Hematopoietic multipotent progenitor cell treated with erythropoietin and hydrocortisone succinate and interleukin-3 and kit ligand, for 15 days (in vitro differentiated cells): ENCODE results near the gene SLC7A6.

Source experiments
- DNase-seq: peaks from one replicate; pipeline ENCODE4 v3.0.0-alpha.2; 2015; ENCODE audit warnings: low spot score

The SLC7A6 gene

GRCh38 chr16:68306633-68307032, 42.3 kb downstream of the SLC7A6 start:
- DNase-seq, result no peak

- no peak for DNase-seq
Measured at GRCh38 chr16:68309799-68310198, 45.5 kb downstream of the SLC7A6 start.

GRCh38 chr16:68310437-68310773, 46.1 kb downstream of the SLC7A6 start:
- no peak for DNase-seq

DNA sequence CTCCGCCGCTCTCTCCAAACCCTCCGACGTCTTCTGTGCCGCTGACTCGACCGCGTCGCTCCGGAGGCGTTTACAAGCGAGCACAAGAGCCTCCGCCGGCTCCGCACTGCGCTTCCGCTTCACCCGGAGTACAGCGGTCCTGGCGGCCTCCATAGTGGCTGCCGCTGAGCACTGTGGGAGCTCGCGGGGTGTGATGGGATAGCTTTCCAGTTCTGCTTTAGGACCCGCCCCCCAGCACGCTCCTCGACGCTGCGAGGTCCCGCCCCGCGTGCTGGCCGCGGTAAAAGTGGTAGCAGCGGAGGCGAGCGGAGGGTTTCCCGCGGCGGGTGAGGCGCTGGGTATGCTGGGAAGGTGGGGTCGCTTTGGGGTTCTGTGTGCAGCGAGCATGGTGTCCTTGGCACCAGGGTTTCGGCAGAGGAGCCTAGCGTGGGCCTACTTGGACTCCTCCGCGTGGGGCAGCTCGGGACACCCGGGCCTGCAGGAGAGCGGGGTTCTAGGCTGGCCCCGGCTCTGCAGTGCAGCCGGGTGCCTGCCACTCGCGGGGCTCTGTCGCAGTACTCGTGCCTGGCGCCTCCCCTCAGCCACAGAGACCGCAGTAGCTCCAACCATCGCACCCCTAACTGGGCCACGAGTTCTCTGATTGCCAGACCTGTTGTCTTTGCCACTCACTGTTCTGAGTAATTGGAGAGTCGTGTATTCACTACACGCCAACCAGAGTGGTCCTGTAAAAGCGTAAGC, 46.6 kb downstream of the SLC7A6 start, which contains the start of the genes PRMT7 and SLC7A6OS:
TSS of gene PRMT7 (plus strand) at position 246 of the 738 bp plus-strand sequence. CDS start 4,961 bp downstream, outside the sequence.
TSS of gene SLC7A6OS (minus strand) at position 173 of the 738 bp plus-strand sequence. CDS start at position 153, 20 bp downstream.
- DNase-seq, result peak; percentile 92

- no peak for DNase-seq
Measured at GRCh38 chr16:68313116-68313515, 48.8 kb downstream of the SLC7A6 start.

DNA sequence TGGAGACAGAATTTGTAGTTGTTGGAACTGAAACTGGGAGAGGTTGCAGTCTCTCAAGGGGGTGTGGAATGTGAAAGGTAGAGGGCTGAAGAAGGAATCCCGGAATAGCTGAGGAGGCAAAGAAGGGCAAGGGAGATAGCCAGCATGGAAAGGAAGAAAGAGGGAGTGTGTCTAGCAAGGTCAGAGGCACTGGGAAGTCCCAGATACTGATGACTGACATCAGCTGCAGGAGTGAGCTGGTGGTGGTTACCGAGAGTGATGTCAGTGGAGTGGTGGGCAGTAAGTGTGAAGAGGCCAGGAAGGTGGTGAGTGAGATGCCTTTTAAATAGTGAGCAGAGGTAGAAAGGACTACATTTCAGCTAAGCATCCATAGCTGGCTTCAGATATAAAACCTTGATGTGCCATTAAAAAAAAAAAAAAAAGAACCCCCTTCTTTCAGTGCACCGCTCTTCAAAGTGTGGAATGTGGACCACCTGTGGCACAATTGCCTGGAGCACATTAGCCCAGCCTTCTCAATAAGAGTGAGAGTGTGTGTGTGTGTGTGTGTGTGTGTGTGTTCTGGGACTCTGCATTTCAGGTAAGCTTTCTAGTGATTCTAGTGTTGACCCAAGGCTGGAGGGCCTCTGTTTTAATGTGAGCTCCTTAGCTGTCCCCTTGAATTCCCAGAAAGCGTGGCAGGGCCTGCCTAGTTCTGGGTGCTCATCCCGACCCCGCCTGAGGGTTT, 55.0 kb downstream of the SLC7A6 start:
- no peak for DNase-seq

DNA sequence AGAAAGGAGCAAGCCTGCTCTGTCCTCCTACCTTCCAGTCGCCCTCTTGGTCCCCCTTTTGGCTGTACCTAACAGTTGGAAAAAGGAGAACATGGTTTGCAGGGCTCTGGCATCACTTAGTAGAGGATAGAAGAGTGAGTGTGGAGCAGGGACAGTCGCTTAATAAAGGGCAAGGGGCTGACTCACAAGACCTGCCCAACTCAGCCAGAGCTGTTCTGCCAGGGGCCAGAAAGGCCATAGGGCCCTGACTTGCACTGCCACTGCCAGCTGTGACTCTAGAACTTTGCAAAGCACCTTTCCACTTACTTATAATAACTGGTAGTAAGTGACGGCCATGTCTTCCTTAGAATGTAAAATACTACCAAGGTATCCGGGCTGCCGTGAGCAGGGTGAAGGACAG, 60.0 kb downstream of the SLC7A6 start:
- DNase-seq, result no peak

GRCh38 chr16:68324780-68325357, 60.5 kb downstream of the SLC7A6 start:
- DNase-seq, result no peak

- peak; percentile 83 for DNase-seq
Measured at GRCh38 chr16:68328151-68328859, 64.0 kb downstream of the SLC7A6 start.

DNA sequence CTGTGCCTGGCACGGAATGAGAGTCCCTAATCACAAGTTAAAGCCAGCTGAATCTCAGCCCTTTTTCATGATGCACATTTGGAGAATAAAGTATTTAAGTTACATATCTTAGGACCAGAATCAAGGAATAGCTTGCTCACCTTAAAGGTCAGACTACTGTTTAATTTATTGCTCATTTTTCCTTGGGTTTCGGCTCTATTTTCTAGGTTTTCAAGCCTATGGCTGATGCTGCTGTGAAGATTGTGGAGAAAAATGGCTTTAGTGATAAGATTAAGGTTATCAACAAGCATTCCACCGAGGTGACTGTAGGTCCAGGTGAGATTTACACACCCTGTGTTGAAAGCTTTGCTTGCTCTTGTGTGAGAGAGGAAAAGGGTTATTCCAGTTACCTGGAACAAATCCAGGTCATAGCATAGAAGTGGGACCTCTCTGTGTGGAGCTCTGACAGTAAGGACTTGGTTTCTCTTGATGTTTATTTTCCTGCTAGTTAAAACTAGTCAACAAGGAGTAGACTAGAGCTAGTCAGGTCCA, 64.6 kb downstream of the SLC7A6 start:
- DNase-seq, result no peak

DNA sequence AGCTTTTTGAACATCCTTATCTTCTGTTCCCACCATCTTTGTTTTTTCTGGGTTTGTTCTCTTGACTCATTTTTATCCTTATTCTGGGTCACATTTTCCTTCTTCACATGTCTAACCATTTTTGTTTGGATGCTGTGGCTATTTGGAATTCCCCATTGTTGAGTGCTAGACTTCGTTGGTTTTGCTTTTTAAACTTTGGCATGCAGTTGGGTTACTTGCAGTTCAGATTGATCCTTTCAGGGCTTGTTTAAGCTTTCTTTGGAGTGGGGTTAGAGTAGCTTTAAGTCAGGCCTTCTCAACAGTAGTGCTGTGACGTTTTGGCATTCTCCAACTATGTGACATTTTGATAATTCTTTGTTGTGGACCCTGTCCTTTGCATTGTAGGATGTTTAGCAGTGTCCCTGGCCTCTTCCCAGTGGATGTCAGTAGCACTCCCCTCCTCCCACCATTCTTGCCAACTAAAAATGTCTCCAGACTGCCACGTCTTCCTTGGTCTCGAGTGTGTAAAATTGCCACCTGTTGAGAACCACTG, 67.6 kb downstream of the SLC7A6 start:
- DNase-seq, result no peak

DNA sequence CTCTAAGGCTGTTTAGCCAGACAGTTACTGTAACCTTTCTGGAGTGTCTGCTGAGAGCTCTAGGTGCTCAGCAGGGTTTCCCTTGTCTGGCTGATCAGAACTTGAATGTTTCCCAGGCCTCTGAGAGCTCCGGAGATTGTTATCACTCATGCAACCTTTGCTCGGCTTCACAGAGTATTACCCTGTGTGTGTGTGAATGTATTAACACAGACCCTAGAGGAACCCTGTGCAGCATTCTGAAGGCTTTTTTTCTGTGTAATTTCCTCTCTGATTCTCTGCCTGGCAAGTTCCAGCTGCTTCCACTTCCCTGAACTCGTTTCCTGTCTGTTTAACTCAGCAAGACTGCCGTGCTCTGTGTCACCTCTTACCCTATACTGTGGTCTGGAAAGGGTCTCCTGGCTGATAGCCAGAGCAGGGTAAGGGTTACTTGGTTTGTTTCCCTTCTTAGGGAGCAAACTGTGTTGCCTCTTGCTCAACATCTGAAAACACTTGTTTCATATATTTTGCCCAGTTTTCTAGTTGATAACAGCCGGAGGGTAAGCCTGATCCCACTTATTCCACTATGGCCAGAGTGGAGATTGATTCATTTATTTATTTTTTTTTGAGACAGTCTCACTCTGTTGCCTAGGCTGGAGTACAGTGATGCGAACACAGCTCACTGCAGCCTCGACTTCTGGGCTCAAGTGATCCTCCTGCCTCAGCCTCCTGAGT, 68.2 kb downstream of the SLC7A6 start:
- no peak for DNase-seq

GRCh38 chr16:68335175-68335574, 70.8 kb downstream of the SLC7A6 start:
- no peak for DNase-seq

GRCh38 chr16:68338326-68339119, 74.2 kb downstream of the SLC7A6 start:
- no peak for DNase-seq

GRCh38 chr16:68339214-68339613, 74.9 kb downstream of the SLC7A6 start:
- DNase-seq, result no peak

- no peak for DNase-seq
Measured at GRCh38 chr16:68342620-68343019, 78.3 kb downstream of the SLC7A6 start.

GRCh38 chr16:68343137-68343536, 78.8 kb downstream of the SLC7A6 start:
- no peak for DNase-seq

- DNase-seq, result no peak
Measured at GRCh38 chr16:68344252-68344651, 79.9 kb downstream of the SLC7A6 start.

GRCh38 chr16:68345351-68345810, 81.1 kb downstream of the SLC7A6 start:
- no peak for DNase-seq

DNA sequence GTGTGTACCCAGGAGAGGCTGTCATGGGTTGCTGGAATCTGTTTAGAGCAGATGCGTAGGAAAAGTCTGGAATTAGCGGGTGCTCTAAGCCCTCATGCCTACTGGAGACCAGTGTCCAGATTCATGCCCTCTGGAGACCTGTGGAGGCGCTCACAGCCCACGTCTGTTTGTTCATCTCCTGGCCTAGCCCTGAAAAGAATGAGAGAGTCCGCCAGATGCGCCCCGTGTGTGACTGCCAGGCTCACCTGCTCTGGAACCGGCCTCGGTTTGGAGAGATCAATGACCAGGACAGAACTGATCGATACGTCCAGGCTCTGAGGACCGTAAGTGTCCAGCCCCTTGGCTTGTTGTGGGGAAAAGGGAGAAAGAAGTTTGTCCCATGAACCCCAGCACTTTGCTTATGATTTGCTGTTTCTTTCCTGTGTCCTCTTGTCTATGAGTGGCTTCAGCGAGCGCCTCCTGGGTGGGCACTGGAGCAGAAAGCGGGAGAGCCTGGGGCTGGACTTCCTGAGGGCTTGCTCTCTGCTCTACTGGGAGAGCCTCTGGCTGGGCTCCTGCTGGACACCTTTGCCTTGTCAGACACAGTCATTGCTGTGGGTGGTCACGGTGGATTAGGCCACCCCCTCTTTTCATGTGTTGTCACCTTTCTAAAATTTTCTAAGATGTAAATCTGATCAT, 81.8 kb downstream of the SLC7A6 start:
- DNase-seq, result no peak
